ENCODE results near the gene TMEM147. TPM values are rescaled to one million over a fixed set of nuclear protein-coding genes. Genes with fewer than 3 reads are reported as not detected.
A peak's percentile ranks its signal among the peaks of the same experiment; 100 is the strongest.

Gene TMEM147, protein sequence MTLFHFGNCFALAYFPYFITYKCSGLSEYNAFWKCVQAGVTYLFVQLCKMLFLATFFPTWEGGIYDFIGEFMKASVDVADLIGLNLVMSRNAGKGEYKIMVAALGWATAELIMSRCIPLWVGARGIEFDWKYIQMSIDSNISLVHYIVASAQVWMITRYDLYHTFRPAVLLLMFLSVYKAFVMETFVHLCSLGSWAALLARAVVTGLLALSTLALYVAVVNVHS
- total RNA-seq: 51.4 and 75.2 TPM in 2 replicates

- DNase-seq (ENCODE audit: low read depth in 2 of 2): peak; percentile 85 to 91
Measured at GRCh38 chr19:35545001-35545854, at the start of gene TMEM147. Gene TMEM147 (plus strand): TSS chr19:35545626. CDS start chr19:35545740, 114 bp downstream.

- DNase-seq (ENCODE audit: low read depth in 2 of 2): no peak
Measured at GRCh38 chr19:35497406-35497805, 48.0 kb upstream of the TMEM147 start.

DNA sequence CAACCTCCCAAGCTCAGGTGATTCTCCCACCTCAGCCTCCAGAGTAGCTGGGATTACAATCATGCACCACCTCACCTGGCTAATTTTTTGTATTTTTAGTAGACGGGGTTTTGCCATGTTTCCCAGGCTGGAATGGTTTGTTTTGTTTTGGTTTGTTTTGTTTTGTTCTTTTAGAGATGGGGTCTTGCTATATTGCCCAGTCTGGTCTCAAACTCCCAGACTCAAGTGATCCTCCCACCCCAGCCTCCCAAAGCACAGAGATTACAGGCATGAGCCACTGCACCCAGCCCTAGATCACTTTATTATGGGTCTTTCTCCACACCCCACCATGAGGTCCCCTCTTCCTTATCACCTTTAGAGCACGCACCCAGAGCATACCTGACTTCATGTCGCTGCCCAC lies 47.2 kb upstream of the TMEM147 start:
- DNase-seq (ENCODE audit: low read depth in 2 of 2): no peak

DNA sequence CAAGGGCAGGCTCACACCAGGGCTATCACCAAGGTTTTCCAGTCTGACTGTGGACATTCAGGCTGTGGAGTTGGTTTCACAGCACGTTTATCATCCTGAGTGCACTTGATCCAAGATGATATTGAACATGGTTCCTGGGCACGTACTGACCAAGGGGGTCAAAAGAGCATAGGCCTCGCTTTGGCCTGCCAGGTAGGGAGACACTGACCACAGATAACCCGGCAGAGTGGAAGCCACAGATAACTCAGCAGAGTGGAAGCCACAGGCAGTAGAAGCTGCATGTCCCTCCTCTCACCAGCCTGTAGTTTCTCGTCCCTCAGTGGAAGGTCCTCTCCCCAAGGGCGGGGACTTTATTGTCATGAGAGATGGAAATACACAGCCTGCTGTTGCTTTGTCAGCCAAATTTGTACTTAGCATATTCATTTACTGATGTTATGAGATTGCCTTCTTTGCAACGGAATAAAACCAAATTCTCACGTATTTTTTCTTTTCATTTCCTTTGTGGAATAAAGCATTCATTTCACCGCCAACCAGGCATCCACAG lies 46.4 kb upstream of the TMEM147 start:
- no peak for DNase-seq (ENCODE audit: low read depth in 2 of 2)

DNA sequence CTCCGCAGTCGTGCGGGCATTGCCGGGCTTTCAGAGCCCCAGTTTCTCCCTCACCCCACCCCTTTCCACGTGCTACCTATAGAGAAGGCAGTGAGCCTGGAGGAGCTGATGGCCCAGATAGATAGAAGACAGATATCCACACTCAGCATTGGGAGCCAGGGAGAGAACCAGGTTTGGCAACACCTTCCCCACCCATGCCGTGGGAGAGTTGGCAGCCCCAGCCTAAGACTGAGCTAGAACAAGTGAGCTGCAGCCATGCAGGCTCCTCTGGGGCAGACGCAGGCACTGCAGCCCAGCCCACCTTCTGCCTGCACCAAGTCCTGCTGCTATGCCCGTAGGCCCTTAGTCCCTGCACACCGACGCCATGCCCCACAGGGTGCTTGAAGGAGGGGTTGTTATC lies 44.8 kb upstream of the TMEM147 start:
- no peak for DNase-seq (ENCODE audit: low read depth in 2 of 2)

GRCh38 chr19:35501684-35502083 lies 43.7 kb upstream of the TMEM147 start:
- DNase-seq (ENCODE audit: low read depth in 2 of 2): no peak

DNA sequence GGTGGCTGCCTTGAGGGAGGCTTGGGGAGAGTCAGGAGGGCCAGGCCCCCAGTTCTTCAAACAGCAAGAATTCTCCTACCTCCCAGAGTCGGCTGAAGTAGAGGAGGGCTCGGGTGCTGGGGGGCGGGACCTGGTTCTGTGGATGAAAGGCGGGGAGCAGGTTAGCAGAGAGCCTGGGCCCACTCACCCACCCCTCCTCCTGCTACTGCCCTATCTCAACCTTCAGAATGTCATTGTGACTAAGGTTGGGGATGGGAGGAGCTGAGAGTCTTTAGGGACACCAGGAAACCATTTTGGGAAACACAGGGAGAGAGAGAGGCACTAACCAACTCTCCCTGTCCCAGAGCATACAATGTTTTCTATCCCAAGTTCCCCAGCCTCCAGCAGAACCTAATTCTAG lies 42.7 kb upstream of the TMEM147 start:
- DNase-seq (ENCODE audit: low read depth in 2 of 2): no peak

DNA sequence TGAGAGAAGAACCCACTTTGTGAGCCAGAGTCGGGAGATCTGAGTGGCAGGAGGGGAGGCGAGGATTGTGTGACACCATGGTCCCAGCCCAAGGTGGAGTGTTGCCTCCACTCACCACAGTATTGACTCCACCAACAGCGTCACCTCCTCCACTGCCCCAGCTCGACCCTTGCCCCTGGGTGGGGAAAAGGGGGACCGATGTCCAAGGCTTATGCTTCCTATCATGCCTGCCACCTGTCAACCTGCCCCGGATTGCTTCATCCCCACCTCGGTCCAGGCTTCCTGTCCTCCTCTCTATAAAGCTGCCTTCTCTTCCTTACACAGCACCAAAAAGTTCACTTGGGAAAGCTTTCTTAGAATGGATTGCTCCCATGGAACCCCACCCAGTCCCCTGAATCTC lies 39.4 kb upstream of the TMEM147 start:
- DNase-seq (ENCODE audit: low read depth in 2 of 2): no peak

DNA sequence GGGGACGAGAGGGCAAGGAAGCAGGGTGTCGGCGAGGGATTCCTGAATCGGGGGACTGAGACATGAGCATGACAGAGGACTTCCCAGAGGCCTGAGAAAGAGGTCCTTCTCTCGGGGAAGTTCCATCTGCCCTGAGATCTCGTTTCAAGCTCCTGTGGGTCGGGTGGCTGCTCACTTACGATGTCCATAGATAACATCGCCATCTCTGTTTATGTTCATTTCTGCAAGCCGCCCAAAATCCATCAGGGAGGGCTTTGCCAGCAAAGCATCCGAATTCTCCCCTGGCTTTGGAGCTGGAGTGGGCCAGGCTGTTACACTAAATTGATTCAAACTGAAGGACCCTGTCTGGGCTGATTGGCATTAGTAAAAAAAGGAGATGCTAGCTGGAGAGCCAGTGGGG lies 37.9 kb upstream of the TMEM147 start:
- no peak for DNase-seq (ENCODE audit: low read depth in 2 of 2)

- no peak for DNase-seq (ENCODE audit: low read depth in 2 of 2)
Measured at GRCh38 chr19:35508129-35508528, 37.3 kb upstream of the TMEM147 start.

GRCh38 chr19:35509018-35509652 lies 36.3 kb upstream of the TMEM147 start:
- DNase-seq (ENCODE audit: low read depth in 2 of 2): no peak

GRCh38 chr19:35509861-35510625 lies 35.4 kb upstream of the TMEM147 start:
- peak; percentile 33 to 63 for DNase-seq (ENCODE audit: low read depth in 2 of 2)

GRCh38 chr19:35510626-35510964 lies 34.8 kb upstream of the TMEM147 start:
- no peak for DNase-seq (ENCODE audit: low read depth in 2 of 2)

DNA sequence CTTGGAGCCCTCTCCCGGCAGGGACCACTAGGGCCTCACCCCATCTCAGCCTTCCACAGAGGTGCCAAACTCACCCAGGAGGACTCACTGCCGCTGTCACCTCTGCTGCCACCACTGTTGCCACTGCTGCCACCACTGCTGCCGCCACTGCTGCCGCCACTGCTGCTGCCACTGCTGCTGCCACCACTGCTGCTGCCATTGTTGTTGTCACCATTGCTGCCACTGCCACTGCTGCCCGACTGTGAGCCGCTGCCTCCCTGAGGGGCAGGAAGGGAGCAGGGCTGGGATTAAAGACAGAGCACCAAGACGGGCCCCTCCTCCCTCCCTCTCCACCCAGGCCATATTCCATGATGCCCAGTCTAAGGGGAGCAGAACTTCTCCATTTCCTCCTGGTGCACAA lies 34.1 kb upstream of the TMEM147 start:
- no peak for DNase-seq (ENCODE audit: low read depth in 2 of 2)

GRCh38 chr19:35512831-35513627 lies 32.4 kb upstream of the TMEM147 start:
- no peak for DNase-seq (ENCODE audit: low read depth in 2 of 2)

- no peak for DNase-seq (ENCODE audit: low read depth in 2 of 2)
Measured at GRCh38 chr19:35513628-35514281, 31.7 kb upstream of the TMEM147 start, which contains the start of gene DMKN. Gene DMKN (minus strand): TSS chr19:35513649. CDS start chr19:35513475, 174 bp downstream.

GRCh38 chr19:35514282-35514809 lies 31.1 kb upstream of the TMEM147 start:
- no peak for DNase-seq (ENCODE audit: low read depth in 2 of 2)

DNA sequence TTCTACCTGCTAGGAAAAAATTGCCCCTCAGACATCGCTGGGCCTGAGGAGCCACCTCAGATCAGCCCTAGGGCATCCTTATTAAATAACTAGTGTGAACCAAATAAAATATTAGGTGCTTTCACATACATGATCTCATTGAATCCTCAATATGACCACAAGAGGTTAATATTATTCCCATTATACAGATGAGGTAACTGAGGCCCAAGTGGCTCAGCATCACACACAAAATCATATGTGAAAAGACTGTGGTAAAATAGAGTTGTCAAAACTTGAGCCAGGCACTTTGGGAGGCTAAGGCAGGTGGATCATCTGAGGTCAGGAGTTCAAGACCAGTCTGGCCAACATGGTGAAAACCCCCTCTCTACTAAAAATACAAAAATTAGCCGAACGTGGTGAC lies 29.1 kb upstream of the TMEM147 start:
- no peak for DNase-seq (ENCODE audit: low read depth in 2 of 2)

DNA sequence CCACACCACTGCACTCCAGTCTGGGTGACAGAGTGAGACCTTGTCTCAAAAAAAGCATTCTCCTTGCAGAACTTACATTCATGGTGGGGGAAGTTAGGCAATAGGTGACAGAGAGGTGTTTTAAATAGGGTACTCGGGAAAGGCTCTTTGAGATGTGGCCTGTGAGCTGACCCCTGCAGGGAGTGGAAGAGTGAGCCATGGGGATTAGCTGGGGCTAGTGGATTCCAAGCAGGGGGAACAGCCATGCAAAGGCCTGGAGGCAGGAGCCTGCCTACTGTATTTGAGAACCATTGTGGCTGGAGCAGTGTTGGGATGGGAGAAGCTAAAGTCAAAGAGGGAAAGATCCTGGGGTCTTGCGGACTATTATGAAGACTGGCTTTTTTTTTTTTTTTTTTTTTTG lies 28.1 kb upstream of the TMEM147 start:
- no peak for DNase-seq (ENCODE audit: low read depth in 2 of 2)

- DNase-seq (ENCODE audit: low read depth in 2 of 2): peak; percentile 11 to 48
Measured at GRCh38 chr19:35518313-35518712, 27.1 kb upstream of the TMEM147 start.

All from lung microvascular endothelial cell (primary cell).